GM23338 (cell line): ENCODE data around the gene SLC39A7. TPM values are rescaled to one million over a fixed set of nuclear protein-coding genes. Genes with fewer than 3 reads are reported as not detected.

Experiments used
- ATAC-seq: fragments of 200-7000 bp; cut with Tn5 transposase; 3 replicates; pipeline ENCODE4 v1.9.1; 2020
- DNase-seq: peaks from one replicate; pipeline ENCODE4 v3.0.0-alpha.2; 2015; ENCODE audit warnings: low spot score
- H2AFZ ChIP-seq: fragments of 200-600 bp; sonication (generic); 2 replicates; pipeline ENCODE4 v1.8.0; 2016; ENCODE audit warnings: antibody characterized with exemption, mild to moderate bottlenecking, moderate library complexity
- H3F3A ChIP-seq: fragments of 200-600 bp; sonication (generic); replicated peaks from 2 replicates; pipeline ENCODE4 v1.8.0; 2017; ENCODE audit warnings: antibody characterized with exemption, mixed run types, low read depth
- H3K27ac ChIP-seq: fragments of 200-600 bp; sonication (generic); 2 replicates; pipeline ENCODE4 v1.6.1; 2016; ENCODE audit warnings: low read depth
- H3K27me3 ChIP-seq: fragments of 200-600 bp; sonication (generic); 2 replicates; pipeline ENCODE4 v1.8.0; 2016; ENCODE audit warnings: mild to moderate bottlenecking, mixed run types, moderate library complexity; ENCODE audit not compliant: insufficient read depth
- H3K36me3 ChIP-seq: fragments of 200-600 bp; sonication (generic); 2 replicates; pipeline ENCODE4 v1.8.0; 2016; ENCODE audit warnings: mild to moderate bottlenecking; ENCODE audit not compliant: insufficient read depth
- H3K4me1 ChIP-seq: fragments of 200-600 bp; sonication (generic); 2 replicates; pipeline ENCODE4 v1.8.0; 2016; ENCODE audit warnings: mild to moderate bottlenecking, moderate library complexity; ENCODE audit not compliant: insufficient read depth
- H3K4me2 ChIP-seq: fragments of 200-600 bp; sonication (generic); 2 replicates; pipeline ENCODE4 v1.7.1; 2017; ENCODE audit warnings: mixed run types
- H3K4me3 ChIP-seq: fragments of 200-600 bp; sonication (generic); 2 replicates; pipeline ENCODE4 v1.6.1; 2016; ENCODE audit warnings: mixed run types
- H3K79me2 ChIP-seq: fragments of 200-600 bp; sonication (generic); replicated peaks from 2 replicates; pipeline ENCODE4 v1.8.0; 2017; ENCODE audit warnings: mild to moderate bottlenecking; ENCODE audit not compliant: insufficient read depth
- H3K9me2 ChIP-seq: fragments of 200-600 bp; sonication (generic); 2 replicates; pipeline ENCODE4 v1.8.0; 2017; ENCODE audit not compliant: insufficient read depth
- H4K20me1 ChIP-seq: fragments of 200-600 bp; sonication (generic); replicated peaks from 2 replicates; pipeline ENCODE4 v1.8.0; 2017; ENCODE audit warnings: mild to moderate bottlenecking; ENCODE audit not compliant: insufficient read depth
- H3K27ac Mint-ChIP-seq: 2 replicates; pipeline ENCODE4 v1.8.0; 2020; ENCODE audit warnings: inconsistent platforms, mild to moderate bottlenecking, moderate library complexity, mixed read lengths
- H3K27me3 Mint-ChIP-seq: 3 replicates; pipeline ENCODE4 v1.8.0; 2022; ENCODE audit warnings: low read depth, mild to moderate bottlenecking, moderate library complexity, mixed read lengths, inconsistent platforms; ENCODE audit not compliant: insufficient read depth, poor library complexity
- H3K36me3 Mint-ChIP-seq: 3 replicates; pipeline ENCODE4 v1.8.0; 2021; ENCODE audit warnings: low read depth, mild to moderate bottlenecking, inconsistent platforms, moderate library complexity, mixed read lengths
- H3K4me1 Mint-ChIP-seq: 3 replicates; pipeline ENCODE4 v1.8.0; 2020; ENCODE audit warnings: mild to moderate bottlenecking, inconsistent platforms, mixed read lengths
- H3K4me3 Mint-ChIP-seq: 3 replicates; pipeline ENCODE4 v1.8.0; 2021; ENCODE audit warnings: moderate library complexity, mild to moderate bottlenecking, inconsistent platforms, mixed read lengths
- H3K9me3 Mint-ChIP-seq: 3 replicates; pipeline ENCODE4 v1.8.0; 2020; ENCODE audit warnings: moderate library complexity, mild to moderate bottlenecking, inconsistent platforms, mixed read lengths
- CREB1 ChIP-seq: fragments of 250-450 bp; sonication (Bioruptor Pico); IDR thresholded peaks from 2 replicates; pipeline ENCODE4 v1.5.0; 2020; ENCODE audit warnings: low read depth, mild to moderate bottlenecking, moderate library complexity
- EZH2 ChIP-seq: fragments of 200-600 bp; sonication (generic); IDR thresholded peaks from one replicate; pipeline ENCODE4 v1.8.0; 2017; ENCODE audit warnings: antibody characterized with exemption, mild to moderate bottlenecking, low read depth; ENCODE audit not compliant: unreplicated experiment
- JUNB ChIP-seq: IDR thresholded peaks from one replicate; pipeline ENCODE4 v1.6.1; 2016; ENCODE audit warnings: antibody characterized with exemption; ENCODE audit not compliant: unreplicated experiment
- NANOG ChIP-seq: IDR thresholded peaks from 2 replicates; pipeline ENCODE4 v1.6.1; 2016; ENCODE audit warnings: antibody characterized with exemption, borderline replicate concordance
- POLR2AphosphoS5 ChIP-seq: IDR thresholded peaks from 2 replicates; pipeline ENCODE4 v1.6.1; 2016; ENCODE audit warnings: antibody characterized with exemption, low read depth
- ZNF331 ChIP-seq: fragments of 250-450 bp; sonication (Bioruptor Pico); IDR thresholded peaks from 2 replicates; pipeline ENCODE4 v1.5.0; 2020; ENCODE audit warnings: low read depth, mild to moderate bottlenecking, moderate library complexity
- polyA plus RNA-seq: library from polyadenylated mRNA; unstranded; fragments of >200 nt; fragmentation: Nextera tagmentation; extraction: Ambion mirVana; gene quantifications from 2 replicates; pipeline ENCODE4 v1.2.1, GENCODE V29; 2016
- total RNA-seq: library from RNA; depleted of rRNA; stranded (reverse); fragments of >200 nt; shearing (Covaris generic); gene quantifications from 2 replicates; pipeline ENCODE4 v1.2.3, GENCODE V29; 2014
- TF ChIP-seq, protein P1 (sequence below): IDR thresholded peaks from one replicate; pipeline ENCODE4 v1.6.1; 2018; ENCODE audit warnings: antibody characterized with exemption; ENCODE audit not compliant: unreplicated experiment
- TF ChIP-seq, protein P2 (sequence below): IDR thresholded peaks from 2 replicates; pipeline ENCODE4 v1.6.1; 2016; ENCODE audit warnings: antibody characterized with exemption
- TF ChIP-seq, protein P3 (sequence below): fragments of 250-450 bp; sonication (Bioruptor Pico); IDR thresholded peaks from 2 replicates; pipeline ENCODE4 v1.5.0; 2020; ENCODE audit warnings: mild to moderate bottlenecking, moderate library complexity

Gene SLC39A7
- total and polyA plus RNA-seq, 2 experiments from 2014 or later: 9.0 to 75.9 TPM

DNA sequence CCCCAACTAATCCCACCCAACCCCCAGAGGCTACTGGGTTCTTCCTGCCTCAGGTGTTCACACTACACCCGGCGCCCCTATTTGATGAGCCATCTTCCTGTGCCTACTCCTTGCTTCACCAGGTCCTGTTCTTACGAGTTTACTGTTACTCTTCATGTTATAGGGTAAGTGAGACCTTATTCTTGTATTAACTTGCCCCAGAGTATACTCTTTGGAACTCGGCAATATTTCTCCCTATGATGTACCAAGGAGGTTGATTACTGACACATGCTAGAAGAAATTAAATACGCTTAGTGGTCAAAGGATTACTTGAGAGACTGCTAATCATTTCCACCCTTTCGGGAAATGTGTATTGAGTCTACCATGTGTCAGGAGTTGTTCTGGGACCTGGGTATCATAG is 16.6 kb downstream of the SLC39A7 start:
- Mint-ChIP-seq H3K4me1 (peaks cover 23% of the 10 kb centered on the region), H3K27me3 (peaks cover 70% of the 10 kb centered on the region), H3K27ac (no peak overlapping the region), H3K4me3 (no peak overlapping the region), H3K36me3 (no peaks in the 10 kb centered on the region; the same call in 2 of the 3 replicates), H3K9me3 (peaks cover 3% of the 10 kb centered on the region; the same call in 1 of the 3 replicates)
- H3K27ac ChIP-seq: no peak overlapping the region
- ATAC-seq (no peak), DNase-seq (no peak)
- no peaks in the 10 kb centered on the region for H3K79me2 ChIP-seq
- H3K4me1 ChIP-seq: peaks cover 21% of the 10 kb centered on the region
- no peaks in the 10 kb centered on the region for H3K36me3 ChIP-seq
- H3K4me2 ChIP-seq: no peak overlapping the region
- no peak overlapping the region for H3K4me3 ChIP-seq
- no peak overlapping the region for H2AFZ ChIP-seq
- H3K27me3 ChIP-seq: peaks cover 93% of the 10 kb centered on the region
- no peak for TF ChIP-seq CREB1 (CRISPR knock-in tag)
- TF ChIP-seq, protein P1, sequence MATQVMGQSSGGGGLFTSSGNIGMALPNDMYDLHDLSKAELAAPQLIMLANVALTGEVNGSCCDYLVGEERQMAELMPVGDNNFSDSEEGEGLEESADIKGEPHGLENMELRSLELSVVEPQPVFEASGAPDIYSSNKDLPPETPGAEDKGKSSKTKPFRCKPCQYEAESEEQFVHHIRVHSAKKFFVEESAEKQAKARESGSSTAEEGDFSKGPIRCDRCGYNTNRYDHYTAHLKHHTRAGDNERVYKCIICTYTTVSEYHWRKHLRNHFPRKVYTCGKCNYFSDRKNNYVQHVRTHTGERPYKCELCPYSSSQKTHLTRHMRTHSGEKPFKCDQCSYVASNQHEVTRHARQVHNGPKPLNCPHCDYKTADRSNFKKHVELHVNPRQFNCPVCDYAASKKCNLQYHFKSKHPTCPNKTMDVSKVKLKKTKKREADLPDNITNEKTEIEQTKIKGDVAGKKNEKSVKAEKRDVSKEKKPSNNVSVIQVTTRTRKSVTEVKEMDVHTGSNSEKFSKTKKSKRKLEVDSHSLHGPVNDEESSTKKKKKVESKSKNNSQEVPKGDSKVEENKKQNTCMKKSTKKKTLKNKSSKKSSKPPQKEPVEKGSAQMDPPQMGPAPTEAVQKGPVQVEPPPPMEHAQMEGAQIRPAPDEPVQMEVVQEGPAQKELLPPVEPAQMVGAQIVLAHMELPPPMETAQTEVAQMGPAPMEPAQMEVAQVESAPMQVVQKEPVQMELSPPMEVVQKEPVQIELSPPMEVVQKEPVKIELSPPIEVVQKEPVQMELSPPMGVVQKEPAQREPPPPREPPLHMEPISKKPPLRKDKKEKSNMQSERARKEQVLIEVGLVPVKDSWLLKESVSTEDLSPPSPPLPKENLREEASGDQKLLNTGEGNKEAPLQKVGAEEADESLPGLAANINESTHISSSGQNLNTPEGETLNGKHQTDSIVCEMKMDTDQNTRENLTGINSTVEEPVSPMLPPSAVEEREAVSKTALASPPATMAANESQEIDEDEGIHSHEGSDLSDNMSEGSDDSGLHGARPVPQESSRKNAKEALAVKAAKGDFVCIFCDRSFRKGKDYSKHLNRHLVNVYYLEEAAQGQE: no peak
- no peak for TF ChIP-seq JUNB
- no peak for TF ChIP-seq NANOG
- no peak for TF ChIP-seq ZNF331 (CRISPR knock-in tag)
- TF ChIP-seq, protein P2, sequence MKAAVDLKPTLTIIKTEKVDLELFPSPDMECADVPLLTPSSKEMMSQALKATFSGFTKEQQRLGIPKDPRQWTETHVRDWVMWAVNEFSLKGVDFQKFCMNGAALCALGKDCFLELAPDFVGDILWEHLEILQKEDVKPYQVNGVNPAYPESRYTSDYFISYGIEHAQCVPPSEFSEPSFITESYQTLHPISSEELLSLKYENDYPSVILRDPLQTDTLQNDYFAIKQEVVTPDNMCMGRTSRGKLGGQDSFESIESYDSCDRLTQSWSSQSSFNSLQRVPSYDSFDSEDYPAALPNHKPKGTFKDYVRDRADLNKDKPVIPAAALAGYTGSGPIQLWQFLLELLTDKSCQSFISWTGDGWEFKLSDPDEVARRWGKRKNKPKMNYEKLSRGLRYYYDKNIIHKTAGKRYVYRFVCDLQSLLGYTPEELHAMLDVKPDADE: no peak
- no peak for TF ChIP-seq POLR2AphosphoS5
- TF ChIP-seq, protein P3, sequence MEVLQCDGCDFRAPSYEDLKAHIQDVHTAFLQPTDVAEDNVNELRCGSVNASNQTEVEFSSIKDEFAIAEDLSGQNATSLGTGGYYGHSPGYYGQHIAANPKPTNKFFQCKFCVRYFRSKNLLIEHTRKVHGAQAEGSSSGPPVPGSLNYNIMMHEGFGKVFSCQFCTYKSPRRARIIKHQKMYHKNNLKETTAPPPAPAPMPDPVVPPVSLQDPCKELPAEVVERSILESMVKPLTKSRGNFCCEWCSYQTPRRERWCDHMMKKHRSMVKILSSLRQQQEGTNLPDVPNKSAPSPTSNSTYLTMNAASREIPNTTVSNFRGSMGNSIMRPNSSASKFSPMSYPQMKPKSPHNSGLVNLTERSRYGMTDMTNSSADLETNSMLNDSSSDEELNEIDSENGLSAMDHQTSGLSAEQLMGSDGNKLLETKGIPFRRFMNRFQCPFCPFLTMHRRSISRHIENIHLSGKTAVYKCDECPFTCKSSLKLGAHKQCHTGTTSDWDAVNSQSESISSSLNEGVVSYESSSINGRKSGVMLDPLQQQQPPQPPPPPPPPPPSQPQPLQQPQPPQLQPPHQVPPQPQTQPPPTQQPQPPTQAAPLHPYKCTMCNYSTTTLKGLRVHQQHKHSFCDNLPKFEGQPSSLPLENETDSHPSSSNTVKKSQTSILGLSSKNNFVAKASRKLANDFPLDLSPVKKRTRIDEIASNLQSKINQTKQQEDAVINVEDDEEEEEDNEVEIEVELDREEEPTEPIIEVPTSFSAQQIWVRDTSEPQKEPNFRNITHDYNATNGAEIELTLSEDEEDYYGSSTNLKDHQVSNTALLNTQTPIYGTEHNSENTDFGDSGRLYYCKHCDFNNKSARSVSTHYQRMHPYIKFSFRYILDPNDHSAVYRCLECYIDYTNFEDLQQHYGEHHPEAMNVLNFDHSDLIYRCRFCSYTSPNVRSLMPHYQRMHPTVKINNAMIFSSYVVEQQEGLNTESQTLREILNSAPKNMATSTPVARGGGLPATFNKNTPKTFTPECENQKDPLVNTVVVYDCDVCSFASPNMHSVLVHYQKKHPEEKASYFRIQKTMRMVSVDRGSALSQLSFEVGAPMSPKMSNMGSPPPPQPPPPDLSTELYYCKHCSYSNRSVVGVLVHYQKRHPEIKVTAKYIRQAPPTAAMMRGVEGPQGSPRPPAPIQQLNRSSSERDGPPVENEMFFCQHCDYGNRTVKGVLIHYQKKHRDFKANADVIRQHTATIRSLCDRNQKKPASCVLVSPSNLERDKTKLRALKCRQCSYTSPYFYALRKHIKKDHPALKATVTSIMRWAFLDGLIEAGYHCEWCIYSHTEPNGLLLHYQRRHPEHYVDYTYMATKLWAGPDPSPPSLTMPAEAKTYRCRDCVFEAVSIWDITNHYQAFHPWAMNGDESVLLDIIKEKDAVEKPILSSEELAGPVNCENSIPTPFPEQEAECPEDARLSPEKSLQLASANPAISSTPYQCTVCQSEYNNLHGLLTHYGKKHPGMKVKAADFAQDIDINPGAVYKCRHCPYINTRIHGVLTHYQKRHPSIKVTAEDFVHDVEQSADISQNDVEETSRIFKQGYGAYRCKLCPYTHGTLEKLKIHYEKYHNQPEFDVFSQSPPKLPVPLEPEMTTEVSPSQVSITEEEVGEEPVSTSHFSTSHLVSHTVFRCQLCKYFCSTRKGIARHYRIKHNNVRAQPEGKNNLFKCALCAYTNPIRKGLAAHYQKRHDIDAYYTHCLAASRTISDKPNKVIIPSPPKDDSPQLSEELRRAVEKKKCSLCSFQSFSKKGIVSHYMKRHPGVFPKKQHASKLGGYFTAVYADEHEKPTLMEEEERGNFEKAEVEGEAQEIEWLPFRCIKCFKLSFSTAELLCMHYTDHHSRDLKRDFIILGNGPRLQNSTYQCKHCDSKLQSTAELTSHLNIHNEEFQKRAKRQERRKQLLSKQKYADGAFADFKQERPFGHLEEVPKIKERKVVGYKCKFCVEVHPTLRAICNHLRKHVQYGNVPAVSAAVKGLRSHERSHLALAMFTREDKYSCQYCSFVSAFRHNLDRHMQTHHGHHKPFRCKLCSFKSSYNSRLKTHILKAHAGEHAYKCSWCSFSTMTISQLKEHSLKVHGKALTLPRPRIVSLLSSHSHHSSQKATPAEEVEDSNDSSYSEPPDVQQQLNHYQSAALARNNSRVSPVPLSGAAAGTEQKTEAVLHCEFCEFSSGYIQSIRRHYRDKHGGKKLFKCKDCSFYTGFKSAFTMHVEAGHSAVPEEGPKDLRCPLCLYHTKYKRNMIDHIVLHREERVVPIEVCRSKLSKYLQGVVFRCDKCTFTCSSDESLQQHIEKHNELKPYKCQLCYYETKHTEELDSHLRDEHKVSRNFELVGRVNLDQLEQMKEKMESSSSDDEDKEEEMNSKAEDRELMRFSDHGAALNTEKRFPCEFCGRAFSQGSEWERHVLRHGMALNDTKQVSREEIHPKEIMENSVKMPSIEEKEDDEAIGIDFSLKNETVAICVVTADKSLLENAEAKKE (CRISPR knock-in tag): no peak
- TF ChIP-seq EZH2: no peak
- H4K20me1 ChIP-seq: peaks cover 8% of the 10 kb centered on the region
- H3F3A ChIP-seq: peaks cover 4% of the 10 kb centered on the region; the same call in 1 of the 2 replicates
- no peaks in the 10 kb centered on the region for H3K9me2 ChIP-seq
